ENCODE data around the gene CXADR.

CXADR gene

GRCh38 chr21:17527711-17528110, 14.9 kb downstream of the CXADR start:
- ChIA-PET POLR2A (no interaction called here), CTCF (no interaction called here)

GRCh38 chr21:17529648-17530047, 16.8 kb downstream of the CXADR start:
- TF ChIP-seq CTCF (IDR thresholded peaks at IDR 0.05; ENCODE audit: control extremely low read depth, extremely low read depth, low read depth, missing control alignments), result no peak
- ChIA-PET POLR2A (no interaction called here), CTCF (no interaction called here)
- no peak for DNase-seq (ENCODE audit: extremely low spot score)

More at GRCh38 chr21:17527711-17528110, 14.9 kb downstream of the CXADR start:
- no peak for DNase-seq (ENCODE audit: extremely low spot score)
- no peak for TF ChIP-seq CTCF (IDR thresholded peaks at IDR 0.05; ENCODE audit: control extremely low read depth, extremely low read depth, low read depth, missing control alignments)

- ChIA-PET POLR2A (no interaction called here), CTCF (no interaction called here)
- DNase-seq (ENCODE audit: extremely low spot score), result no peak
- no peak for TF ChIP-seq CTCF (IDR thresholded peaks at IDR 0.05; ENCODE audit: control extremely low read depth, extremely low read depth, low read depth, missing control alignments)
These were observed 19.4 kb downstream of the CXADR start for GRCh38 chr21:17532292-17532691.

GRCh38 chr21:17536381-17536780, 23.5 kb downstream of the CXADR start:
- ChIA-PET CTCF (interaction anchor here (1.3 kb wide), 1 partner anchor 49 kb away, joined by 4 read pairs; no protein-coding TSS in a partner anchor), POLR2A (no interaction called here)
- no peak for DNase-seq (ENCODE audit: extremely low spot score)
- TF ChIP-seq CTCF (IDR thresholded peaks at IDR 0.05; ENCODE audit: control extremely low read depth, extremely low read depth, low read depth, missing control alignments), result no peak

GRCh38 chr21:17537299-17537698, 24.5 kb downstream of the CXADR start:
- ChIA-PET CTCF (no interaction called here), POLR2A (no interaction called here)
- no peak for DNase-seq (ENCODE audit: extremely low spot score)
- no peak for TF ChIP-seq CTCF (IDR thresholded peaks at IDR 0.05; ENCODE audit: control extremely low read depth, extremely low read depth, low read depth, missing control alignments)

- ChIA-PET POLR2A (no interaction called here), CTCF (interaction anchor here (1.2 kb wide), 1 partner anchor 19 kb away, joined by 3 read pairs; no protein-coding TSS in a partner anchor)
- DNase-seq (ENCODE audit: extremely low spot score), result no peak
- TF ChIP-seq CTCF (IDR thresholded peaks at IDR 0.05; ENCODE audit: control extremely low read depth, extremely low read depth, low read depth, missing control alignments), result no peak
These were observed 25.7 kb downstream of the CXADR start for GRCh38 chr21:17538576-17538975.

- POLR2A ChIA-PET, result no interaction called here
- CTCF ChIA-PET, result no interaction called here
- TF ChIP-seq CTCF (IDR thresholded peaks at IDR 0.05; ENCODE audit: control extremely low read depth, extremely low read depth, low read depth, missing control alignments), result no peak
- no peak for DNase-seq (ENCODE audit: extremely low spot score)
These were observed 26.5 kb downstream of the CXADR start for GRCh38 chr21:17539323-17539722.

Data from GM10248 (cell line).